HuH-7.5 (cell line): ENCODE data around the gene DHX30.
"Not testable (repeated sequence)": the region's sequence is repeated elsewhere in the genome, so short reads cannot be mapped to it uniquely, and the experiment has no call there.

Source experiments
- DNase-seq: peaks from one replicate; pipeline ENCODE4 v3.0.0; 2011; ENCODE audit warnings: low spot score

The DHX30 gene

DNA sequence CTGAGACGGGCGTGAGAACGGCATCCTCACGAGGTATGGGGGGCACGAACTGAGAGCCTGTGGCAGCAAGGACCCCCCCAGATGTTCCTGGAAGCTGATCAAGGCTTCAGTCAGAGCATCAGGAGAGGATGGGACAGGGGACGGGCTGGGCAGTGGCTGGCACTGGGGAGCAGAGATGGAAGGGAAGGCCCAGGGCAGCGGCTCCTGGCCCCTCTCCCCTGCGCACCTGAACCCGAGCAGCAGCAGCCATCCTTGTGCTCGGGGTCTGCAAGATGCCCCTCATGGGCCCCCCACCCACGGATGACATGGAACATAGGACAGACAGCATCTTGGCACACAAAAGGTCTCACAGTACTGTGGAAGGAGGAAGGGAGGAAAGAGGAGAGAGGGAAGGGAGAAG is 51.3 kb downstream of the DHX30 start:
- DNase-seq: no peak

DNA sequence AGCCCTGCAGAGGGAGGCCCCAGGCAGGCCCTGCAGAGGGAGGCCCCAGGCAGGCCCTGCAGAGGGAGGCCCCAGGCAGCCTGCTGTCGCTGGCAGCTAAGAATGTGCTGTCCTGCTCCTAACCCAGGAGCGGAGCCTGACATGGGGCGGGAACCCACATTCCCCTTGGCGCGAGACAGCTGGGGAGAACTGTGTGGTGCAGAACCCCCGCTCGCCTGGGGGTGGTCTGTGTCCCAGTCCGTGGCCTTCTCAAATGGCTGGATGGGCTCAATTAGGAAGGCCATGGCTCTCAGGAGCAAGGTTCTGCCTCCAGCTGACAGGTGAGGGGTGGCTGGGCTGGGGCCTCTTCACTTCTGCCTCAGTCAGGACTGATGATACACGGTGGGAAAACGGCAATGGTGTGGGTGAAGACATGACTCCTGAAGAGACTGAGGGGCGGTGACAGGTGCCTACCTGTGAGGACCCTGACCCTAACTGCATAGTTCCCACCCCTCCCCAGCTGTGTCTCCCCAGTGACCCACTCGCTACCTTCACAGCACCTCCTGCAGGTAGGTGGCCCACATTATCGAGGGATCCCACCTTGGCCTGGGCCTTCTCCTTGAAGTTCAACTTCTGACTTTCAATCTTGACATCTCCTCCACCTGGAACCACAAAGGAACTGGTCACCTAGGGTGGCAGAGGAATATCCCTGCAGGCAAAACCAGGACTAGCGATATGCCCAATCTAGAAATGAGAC is 52.0 kb downstream of the DHX30 start:
- no peak for DNase-seq

DNA sequence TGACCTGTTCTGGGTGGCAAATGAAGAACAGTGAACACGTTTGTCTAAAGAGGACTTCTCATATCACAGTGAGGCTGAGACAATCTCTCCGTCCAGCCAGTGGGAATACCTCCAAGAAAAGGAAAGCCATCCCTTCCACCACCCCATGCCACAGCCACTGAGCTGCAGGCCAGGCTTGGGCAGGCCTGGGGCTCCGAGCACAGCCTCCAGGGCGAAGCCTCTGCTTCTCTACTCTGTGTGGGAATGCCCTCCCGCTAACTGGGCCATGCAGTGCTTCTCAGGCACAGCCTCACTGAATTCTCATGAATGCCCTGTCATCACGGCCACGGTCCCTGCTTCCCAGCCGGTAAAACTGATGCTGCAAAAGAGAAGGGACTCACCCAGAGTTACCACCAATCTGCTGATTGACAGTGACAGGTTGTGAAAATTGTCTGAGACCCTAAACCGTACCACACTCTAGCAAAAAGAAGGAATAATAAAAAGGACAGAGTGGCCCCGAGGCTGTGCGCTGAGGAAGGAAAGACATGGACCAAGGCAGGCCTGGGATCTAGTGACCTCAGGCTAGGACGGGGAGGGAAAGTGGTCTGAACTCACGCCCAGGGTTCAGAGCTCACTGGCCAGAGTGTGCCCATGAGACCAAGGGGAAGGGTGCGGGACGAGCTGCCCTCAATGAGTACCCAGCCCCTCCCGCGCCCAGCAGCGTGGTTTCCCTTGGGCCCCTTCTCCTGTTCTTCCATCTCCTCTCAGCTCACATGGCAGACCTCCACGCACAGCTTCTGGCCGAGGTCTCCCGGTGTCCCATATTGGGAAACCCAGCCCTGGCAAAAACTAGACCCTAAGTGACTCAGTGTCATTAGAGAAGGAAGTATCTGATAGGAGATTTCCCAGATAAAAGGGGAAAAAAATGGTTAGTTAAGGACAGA is 52.8 kb downstream of the DHX30 start:
- no peak for DNase-seq

DNA sequence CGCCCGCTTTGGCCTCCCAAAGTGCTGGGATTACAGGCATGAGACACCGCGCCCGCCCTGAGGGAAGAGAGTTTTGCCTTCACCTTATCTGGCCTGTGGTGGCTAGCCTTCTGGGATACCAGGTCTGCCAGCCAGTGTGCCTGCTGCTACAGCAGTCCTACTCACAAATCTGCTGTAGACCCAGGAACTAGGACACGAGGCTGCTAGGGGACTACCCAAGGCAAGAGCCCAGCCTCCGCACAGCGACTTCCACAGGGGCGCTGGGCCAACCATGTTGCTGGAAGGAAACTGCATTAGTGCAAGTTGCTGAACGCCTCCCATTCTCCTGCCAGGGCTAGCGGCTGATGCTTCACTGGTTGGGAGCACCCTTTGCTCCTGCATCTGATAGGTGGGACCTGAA is 53.7 kb downstream of the DHX30 start:
- no peak for DNase-seq

DNA sequence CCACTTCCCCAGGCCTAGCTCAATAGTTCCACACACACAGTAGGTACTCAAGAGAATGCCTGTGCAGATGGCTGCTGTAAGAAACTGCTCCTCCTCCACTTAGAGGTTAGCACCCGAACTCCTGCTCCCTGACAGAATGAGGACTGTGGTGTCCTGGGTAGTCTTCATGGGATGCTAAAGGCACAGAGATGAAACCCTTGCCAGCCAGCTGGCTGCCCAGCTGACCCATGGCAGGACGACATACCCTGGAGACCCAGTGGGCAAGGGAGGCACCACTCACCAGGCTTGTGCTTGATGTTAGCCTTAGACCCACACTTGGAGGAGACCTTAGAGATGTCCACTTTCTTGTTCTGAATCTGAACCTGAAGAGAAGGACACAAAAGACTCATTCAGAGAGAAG is 54.2 kb downstream of the DHX30 start:
- no peak for DNase-seq

DNA sequence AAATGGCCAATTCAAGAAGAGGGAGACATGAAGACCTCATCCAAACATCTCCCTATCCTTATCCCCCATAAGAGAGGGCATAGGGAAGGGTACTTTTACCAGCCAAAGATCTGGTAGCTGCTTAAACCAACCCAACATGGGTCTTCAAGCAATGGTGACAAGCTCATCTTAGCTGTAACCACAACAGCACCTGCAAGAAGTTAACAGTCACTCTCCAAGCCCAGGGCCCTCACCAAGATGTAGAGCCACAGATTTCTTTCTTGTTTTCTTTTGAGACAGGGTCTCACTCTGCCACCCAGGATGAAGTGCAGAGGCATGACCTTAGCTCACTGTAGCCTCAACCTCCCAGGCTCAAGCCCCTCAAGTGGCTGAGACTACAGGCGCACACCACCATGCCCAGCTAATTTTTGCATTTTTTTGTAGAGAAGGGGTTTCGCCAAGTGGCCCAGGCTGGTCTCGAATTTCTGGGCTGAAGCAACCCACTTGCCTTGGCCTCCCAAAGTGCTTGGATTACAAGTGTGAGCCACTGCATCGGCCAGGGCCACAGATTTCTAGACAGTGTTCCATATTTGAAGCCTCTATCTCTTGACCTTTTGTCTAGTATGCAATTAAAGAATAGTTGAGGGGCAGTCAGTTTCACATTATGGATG is 57.1 kb downstream of the DHX30 start:
- DNase-seq: no peak

DNA sequence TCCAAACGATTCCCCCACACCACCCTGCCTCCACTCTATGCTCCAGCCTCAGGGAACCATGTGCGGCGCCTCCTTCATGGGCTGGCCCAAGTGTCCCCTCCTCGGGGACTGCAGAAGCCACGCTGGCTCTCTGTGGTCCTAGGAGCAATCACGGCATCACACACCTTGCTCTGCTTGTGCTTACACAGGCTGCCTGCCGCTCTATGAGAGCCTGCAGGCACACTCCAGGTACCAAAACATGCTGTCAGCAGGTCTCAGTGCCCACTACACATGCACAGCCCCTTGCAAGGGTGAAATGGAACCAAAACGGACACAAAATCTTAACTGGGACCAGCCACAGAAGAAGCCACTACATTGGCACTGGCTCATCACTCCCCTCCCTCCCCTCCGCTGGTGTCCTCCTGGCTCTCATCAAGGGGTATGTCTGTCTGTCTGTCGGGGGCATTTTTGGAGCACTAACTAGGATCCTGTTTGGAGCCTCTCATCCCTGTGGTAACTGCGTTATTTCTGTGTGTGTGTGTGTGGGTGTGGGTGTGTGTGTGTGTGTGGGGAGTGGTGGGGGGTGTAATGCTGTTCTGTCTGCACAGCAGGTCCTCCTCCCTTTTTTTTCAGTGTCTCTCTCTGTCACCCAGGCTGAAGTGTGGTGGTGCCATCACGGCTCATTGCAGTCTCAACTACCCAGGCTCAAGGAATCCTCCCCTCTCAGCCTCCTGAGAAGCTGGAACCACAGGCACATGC is 60.6 kb downstream of the DHX30 start:
- no peak for DNase-seq

DNA sequence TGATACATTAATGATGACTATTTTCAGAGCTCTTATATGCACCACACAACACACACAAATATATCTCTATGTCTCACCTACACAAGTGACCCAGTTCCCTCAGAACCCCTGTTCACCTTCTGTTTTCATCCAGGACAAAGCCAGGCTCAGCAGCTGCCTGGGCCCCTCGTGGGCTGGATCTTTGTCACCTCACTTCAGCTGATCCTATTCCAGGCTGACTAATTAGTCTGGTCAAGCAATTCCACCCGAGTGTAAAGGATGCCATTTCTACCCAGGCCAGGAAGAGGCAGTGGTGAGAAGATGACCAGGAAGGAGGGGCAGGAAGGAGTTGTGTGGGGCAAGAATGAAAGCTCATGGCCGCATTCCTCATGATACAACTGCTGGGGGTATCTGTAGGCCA is 62.3 kb downstream of the DHX30 start:
- no peak for DNase-seq

DNA sequence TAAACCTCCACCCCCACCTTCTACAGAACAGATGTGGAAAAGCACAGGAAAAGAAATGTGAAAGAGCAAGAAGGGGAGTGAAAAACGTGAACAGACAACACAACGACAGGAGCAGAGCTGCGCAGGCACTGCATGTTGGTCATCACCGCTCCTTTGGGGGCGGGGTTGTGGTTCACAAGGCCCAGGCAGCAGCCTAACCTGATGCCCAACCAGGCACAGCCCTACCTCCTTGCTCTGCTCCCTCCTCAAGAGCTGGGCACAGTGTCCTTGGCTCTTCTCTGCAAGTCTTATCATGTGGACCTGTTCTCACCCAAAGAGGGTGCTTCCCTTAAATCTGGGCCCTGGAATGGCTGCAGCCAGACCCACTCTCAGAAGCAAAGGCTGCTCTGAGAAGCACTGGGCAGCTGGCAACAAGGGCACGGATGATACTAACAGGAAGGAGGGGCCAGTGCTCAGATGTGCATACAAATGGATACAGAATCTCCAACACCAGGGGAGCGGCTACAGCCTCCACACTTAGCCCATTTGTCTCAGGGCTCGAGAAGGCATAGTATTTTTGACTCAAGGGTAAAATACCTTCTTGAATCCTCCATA is 64.6 kb downstream of the DHX30 start:
- DNase-seq: no peak

DNA sequence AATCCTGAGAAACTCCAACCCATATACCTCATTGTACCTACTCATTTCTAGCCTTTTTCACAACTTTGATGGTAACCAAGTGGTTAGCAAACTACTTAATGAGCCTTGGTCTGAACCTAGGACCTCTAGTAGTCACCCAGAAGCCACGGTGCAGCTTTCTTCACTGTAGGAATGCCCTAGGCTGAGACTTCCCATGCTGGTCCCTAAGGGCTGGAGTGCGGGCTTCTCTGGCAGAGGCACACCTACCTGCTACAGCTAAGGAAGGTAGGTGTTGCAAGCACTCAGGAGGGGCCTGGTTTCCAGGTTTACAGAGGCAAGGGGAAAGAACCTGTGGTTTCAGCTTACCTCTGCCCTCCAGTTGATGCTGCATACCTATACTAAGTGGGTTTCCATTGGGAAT is 65.4 kb downstream of the DHX30 start:
- DNase-seq: no peak

DNA sequence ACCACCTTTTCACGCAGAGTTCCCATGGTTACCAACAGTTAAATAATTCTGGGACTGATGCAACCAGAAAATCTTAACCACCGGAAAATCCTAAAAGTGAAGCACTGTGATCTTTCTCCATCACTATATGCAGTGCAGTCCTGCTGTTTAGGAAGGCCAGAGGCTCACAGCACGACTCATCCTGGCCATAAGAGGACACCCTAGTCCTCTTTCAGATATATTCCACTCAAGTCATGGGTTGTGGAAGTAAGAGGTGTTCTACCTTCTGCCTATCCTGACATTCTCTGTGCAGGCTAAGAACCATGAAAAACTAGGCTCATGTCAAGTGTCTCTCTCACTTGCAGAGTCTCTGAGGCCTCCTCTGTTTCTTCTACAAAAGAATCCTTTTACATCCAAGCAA is 67.2 kb downstream of the DHX30 start:
- no peak for DNase-seq

DNA sequence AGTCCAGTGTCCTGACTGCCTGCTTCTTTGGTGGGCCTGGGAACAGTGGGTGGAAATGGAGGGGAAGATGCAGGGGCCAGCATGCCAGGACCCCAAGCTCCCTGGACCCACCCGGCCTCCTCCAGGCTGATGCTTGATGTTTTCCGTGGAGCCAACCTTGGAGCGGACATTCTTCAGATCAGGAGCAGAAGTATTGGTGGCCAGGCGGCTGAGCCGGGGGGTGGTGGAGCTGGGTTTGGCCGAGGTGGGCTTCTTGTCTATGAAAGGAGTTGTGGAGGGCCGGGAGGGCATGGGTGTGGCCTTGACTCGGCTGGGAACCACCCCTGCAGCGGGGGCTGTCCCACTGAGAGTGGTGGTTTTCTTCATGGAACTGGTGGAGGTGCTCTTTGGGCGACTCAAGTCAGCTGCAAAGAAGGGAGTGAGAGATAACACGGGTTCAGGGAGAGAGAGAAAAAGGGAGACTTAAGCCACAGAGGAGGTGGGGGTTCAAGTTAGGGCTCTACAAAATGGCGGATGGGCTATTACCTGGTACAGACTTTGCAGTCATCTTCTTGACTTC is 67.8 kb downstream of the DHX30 start:
- no peak for DNase-seq

DNA sequence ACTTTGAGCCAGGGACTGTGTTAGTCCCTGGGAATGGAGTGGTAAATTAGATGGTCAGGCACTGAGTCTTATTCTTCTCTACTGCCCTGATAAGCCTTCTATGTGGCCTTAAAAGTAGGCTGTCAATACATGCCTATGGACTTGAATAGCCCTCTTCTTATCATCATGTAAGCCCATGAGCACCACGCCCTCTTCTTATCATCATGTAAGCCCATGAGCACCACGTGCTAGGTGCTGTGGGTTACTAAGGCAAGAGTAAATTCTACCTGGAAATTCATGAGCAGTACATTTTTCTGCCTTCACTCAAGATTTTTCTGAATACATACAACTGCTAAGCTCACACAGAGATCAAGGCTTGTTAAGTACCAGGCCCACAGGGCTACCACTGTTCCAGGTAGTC is 68.5 kb downstream of the DHX30 start:
- DNase-seq: no peak

DNA sequence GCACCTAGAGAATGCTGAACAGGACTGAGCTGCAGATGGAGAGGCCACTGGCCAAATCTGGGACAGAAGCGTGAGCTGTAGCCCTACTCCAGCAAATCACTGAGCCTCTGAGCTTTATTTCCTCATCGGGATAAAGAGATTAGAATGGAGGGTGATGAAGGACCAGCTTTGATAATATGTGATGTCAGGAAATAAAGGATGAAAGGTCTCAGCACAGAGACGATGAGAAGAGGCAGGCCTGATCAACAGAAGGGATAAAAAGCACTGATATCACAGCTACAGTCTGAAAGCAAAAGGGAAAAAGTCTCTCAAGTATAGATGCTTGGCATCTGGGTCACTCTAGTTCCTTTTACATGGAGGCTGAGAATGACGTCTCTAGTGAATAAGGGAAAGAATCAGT is 70.0 kb downstream of the DHX30 start:
- no peak for DNase-seq

DNA sequence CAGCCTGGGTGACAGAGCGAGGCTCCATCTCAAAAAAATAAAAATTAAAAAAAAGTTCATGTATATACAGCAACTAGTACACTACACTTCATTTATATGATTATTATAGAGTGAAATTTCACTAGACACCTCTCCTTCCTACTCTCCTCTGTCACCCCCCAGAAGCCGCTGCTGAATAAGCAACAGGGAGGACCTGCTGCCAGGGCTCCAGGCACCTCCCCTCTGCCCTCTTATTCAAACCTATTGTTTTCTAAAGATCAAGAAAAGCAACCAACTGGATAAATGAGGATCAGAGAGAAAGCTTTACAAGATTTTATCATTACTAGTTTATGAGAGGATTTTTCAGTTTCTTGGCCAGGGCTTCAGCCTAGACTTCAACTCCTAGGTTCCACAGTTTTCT is 71.5 kb downstream of the DHX30 start:
- no peak for DNase-seq

DNA sequence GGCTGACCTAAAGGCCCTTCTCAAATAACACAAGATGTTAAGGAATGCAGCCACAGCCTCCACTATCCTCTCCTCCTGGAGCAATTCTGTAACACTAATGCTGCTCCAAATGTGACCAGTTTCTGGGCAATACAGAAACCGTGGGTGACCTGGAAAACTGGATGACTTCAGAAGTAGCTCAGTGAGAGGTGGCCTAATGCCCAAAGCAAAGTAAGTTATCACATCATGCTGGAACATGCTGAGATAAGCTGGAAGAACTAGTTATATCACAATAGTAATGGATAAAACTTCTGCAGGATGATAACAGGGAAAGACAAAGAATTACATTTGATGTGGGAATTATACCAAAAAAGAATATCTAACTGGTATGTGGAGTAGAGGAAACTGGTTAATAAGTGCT is 72.0 kb downstream of the DHX30 start:
- no peak for DNase-seq

DNA sequence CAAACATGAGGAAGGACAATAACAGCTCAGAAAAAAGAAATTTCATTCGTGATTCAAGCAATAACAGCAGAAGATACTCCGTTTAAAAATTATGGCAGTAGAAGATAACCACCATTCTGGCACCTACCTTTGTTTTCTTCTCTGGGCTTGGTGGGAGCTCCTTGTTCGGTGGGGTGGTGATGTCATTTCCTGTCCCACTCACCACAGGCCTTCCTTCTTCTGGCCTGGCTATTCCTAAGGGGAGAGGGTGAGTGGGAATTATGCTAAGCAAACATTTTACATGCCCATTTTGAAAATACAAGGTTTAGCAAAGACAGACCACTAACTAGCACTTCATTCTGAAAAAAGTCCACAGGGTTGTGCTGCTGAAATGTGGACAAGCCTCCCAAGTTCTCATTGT is 74.4 kb downstream of the DHX30 start:
- no peak for DNase-seq

DNA sequence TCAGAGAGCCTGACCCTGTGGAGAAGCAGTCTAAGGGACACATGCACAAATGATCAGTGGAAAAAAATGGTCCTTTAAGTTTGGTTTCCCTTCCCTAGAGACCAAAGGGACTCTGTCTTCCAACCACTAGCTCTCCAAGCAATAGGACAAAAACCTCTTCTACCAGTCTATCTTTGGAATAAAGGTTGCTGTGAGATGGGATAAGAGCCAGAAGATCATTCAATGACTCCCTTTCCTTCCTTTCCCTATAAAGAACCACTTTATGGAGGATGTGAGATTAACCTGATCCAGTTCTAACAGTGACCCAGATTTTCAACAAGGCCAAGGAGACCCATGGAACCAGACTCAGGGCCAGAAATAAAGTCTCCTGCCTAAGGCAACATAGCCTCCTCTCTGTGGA is 74.8 kb downstream of the DHX30 start:
- no peak for DNase-seq

DNA sequence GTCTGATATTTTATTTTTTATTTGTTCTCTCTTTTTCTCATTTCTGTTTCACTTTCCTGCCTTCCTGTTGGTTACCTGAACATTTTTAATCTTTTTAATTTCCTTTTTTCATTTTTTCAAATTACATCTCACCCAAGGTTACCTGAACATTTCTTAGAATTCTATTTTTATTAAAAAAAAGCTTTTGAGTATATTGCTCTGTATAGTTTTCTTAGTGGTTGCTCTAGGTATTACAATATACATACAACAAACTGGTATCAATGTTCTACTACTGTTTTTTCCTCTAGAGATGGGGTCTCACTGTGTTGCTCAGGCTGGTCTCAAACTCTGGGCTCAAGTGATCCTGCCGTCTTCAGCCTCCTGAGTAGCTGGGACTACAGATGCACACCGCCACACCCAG is 79.4 kb downstream of the DHX30 start:
- DNase-seq: no peak

DNA sequence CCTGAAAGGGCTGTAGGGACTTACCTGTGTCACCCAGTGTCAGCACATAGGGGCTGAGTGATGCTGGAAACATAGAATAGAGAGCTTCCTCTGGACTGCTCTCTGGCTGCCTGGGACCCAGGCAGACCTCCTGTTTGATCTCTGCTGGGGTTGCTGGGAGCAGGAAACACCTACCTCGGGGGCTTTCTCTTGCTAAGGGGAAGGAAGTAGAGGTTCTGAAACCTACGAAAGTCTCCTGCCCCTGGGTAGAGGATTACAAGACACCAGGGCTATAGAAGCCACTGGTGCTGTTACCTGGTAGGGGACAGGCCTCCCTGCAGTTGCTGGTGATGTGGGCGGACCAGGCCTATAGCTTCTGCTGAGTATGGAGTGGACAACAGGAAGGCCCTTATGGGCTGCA is 81.7 kb downstream of the DHX30 start:
- no peak for DNase-seq

DNA sequence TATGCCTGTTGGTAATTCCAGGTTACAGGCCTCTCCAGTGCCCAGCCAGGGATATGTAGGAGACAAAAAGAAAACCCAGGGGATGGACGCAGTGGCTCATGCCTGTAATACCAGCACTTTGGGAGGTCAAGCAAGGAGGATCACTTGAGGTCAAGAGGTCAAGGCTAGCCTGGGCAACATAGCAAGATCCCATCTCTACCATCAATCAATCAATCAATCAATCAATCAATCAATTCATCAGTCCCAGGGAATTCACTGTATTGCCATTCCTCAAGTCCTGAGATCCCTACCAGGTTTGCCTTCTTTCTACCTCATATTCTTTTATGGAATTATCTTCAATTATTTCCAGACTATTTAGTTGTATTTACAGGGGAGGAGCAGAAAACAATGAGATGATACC is 82.2 kb downstream of the DHX30 start:
- no peak for DNase-seq

DNA sequence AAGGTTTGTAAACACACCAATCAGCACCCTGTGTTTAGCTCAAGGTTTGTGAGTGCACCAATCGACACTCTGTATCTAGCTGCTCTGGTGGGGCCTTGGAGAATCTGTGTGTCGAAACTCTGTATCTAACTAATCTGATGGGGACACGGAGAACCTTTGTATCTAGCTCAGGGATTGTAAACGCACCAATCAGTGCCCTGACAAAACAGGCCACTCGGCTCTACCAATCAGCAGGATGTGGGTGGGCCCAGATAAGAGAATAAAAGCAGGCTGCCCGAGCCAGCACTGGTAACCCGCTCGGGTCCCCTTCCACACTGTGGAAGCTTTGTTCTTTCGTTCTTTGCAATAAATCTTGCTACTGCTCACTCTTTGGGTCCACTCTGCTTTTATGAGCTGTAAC is 85.1 kb downstream of the DHX30 start:
- DNase-seq: not testable (repeated sequence)
